Measurements from ENCODE around the gene NPR2.

Gene NPR2

GRCh38 chr9:35858458-35858857, 67.1 kb downstream of the NPR2 start:
- DNase-seq (ENCODE audit: low read depth in 2 of 2) = no peak

Measured in activated CD4-positive, alpha-beta T cell treated with anti-CD3 and anti-CD28 coated beads for 24 hours (primary cell).